ENCODE results near the gene ZNF684. TPM values are rescaled to one million over a fixed set of nuclear protein-coding genes. Genes with fewer than 3 reads are reported as not detected.

Gene ZNF684
- total and polyA plus RNA-seq, 2 of the 8 experiments (the other 6 are each of a cell fraction or from before 2014, with no cell fraction given) = 2.4 to 9.3 TPM

- TF ChIP-seq, protein P1, sequence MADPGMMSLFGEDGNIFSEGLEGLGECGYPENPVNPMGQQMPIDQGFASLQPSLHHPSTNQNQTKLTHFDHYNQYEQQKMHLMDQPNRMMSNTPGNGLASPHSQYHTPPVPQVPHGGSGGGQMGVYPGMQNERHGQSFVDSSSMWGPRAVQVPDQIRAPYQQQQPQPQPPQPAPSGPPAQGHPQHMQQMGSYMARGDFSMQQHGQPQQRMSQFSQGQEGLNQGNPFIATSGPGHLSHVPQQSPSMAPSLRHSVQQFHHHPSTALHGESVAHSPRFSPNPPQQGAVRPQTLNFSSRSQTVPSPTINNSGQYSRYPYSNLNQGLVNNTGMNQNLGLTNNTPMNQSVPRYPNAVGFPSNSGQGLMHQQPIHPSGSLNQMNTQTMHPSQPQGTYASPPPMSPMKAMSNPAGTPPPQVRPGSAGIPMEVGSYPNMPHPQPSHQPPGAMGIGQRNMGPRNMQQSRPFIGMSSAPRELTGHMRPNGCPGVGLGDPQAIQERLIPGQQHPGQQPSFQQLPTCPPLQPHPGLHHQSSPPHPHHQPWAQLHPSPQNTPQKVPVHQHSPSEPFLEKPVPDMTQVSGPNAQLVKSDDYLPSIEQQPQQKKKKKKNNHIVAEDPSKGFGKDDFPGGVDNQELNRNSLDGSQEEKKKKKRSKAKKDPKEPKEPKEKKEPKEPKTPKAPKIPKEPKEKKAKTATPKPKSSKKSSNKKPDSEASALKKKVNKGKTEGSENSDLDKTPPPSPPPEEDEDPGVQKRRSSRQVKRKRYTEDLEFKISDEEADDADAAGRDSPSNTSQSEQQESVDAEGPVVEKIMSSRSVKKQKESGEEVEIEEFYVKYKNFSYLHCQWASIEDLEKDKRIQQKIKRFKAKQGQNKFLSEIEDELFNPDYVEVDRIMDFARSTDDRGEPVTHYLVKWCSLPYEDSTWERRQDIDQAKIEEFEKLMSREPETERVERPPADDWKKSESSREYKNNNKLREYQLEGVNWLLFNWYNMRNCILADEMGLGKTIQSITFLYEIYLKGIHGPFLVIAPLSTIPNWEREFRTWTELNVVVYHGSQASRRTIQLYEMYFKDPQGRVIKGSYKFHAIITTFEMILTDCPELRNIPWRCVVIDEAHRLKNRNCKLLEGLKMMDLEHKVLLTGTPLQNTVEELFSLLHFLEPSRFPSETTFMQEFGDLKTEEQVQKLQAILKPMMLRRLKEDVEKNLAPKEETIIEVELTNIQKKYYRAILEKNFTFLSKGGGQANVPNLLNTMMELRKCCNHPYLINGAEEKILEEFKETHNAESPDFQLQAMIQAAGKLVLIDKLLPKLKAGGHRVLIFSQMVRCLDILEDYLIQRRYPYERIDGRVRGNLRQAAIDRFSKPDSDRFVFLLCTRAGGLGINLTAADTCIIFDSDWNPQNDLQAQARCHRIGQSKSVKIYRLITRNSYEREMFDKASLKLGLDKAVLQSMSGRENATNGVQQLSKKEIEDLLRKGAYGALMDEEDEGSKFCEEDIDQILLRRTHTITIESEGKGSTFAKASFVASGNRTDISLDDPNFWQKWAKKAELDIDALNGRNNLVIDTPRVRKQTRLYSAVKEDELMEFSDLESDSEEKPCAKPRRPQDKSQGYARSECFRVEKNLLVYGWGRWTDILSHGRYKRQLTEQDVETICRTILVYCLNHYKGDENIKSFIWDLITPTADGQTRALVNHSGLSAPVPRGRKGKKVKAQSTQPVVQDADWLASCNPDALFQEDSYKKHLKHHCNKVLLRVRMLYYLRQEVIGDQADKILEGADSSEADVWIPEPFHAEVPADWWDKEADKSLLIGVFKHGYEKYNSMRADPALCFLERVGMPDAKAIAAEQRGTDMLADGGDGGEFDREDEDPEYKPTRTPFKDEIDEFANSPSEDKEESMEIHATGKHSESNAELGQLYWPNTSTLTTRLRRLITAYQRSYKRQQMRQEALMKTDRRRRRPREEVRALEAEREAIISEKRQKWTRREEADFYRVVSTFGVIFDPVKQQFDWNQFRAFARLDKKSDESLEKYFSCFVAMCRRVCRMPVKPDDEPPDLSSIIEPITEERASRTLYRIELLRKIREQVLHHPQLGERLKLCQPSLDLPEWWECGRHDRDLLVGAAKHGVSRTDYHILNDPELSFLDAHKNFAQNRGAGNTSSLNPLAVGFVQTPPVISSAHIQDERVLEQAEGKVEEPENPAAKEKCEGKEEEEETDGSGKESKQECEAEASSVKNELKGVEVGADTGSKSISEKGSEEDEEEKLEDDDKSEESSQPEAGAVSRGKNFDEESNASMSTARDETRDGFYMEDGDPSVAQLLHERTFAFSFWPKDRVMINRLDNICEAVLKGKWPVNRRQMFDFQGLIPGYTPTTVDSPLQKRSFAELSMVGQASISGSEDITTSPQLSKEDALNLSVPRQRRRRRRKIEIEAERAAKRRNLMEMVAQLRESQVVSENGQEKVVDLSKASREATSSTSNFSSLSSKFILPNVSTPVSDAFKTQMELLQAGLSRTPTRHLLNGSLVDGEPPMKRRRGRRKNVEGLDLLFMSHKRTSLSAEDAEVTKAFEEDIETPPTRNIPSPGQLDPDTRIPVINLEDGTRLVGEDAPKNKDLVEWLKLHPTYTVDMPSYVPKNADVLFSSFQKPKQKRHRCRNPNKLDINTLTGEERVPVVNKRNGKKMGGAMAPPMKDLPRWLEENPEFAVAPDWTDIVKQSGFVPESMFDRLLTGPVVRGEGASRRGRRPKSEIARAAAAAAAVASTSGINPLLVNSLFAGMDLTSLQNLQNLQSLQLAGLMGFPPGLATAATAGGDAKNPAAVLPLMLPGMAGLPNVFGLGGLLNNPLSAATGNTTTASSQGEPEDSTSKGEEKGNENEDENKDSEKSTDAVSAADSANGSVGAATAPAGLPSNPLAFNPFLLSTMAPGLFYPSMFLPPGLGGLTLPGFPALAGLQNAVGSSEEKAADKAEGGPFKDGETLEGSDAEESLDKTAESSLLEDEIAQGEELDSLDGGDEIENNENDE (IDR thresholded peaks at IDR 0.05; ENCODE audit: insufficient replicate concordance, low read length) = no peak
- TF ChIP-seq SIN3A (conservative IDR thresholded peaks at IDR 0.05 in 1 of 2, IDR thresholded peaks at IDR 0.05 in 1 of 2; ENCODE audit: low read depth in 1 of 2, low read length in 2 of 2) (no peak), KDM5A (IDR thresholded peaks at IDR 0.05; ENCODE audit: low read length) (no peak), GABPA (IDR thresholded peaks at IDR 0.05; ENCODE audit: borderline replicate concordance, insufficient read depth, low read length) (no peak), SP1 (IDR thresholded peaks at IDR 0.05; ENCODE audit: low read depth, low read length) (no peak), EZH2 (IDR thresholded peaks at IDR 0.05; ENCODE audit: low read depth, low read length, severe bottlenecking) (no peak), HDAC2 (IDR thresholded peaks at IDR 0.05; ENCODE audit: borderline replicate concordance in 1 of 2, low read depth in 2 of 2, low read length in 2 of 2) (no peak)
These were observed 50.7 kb downstream of the ZNF684 start (continued) for GRCh38 chr1:40582116-40582515.

Measured in H1 (cell line).